GM19238 (cell line): ENCODE data around the gene ATP13A4.

Experiments used
- DNase-seq: peaks from one replicate; pipeline ENCODE4 v3.0.0; 2011; ENCODE audit warnings: low spot score; ENCODE audit not compliant: insufficient read length

Gene ATP13A4, protein sequence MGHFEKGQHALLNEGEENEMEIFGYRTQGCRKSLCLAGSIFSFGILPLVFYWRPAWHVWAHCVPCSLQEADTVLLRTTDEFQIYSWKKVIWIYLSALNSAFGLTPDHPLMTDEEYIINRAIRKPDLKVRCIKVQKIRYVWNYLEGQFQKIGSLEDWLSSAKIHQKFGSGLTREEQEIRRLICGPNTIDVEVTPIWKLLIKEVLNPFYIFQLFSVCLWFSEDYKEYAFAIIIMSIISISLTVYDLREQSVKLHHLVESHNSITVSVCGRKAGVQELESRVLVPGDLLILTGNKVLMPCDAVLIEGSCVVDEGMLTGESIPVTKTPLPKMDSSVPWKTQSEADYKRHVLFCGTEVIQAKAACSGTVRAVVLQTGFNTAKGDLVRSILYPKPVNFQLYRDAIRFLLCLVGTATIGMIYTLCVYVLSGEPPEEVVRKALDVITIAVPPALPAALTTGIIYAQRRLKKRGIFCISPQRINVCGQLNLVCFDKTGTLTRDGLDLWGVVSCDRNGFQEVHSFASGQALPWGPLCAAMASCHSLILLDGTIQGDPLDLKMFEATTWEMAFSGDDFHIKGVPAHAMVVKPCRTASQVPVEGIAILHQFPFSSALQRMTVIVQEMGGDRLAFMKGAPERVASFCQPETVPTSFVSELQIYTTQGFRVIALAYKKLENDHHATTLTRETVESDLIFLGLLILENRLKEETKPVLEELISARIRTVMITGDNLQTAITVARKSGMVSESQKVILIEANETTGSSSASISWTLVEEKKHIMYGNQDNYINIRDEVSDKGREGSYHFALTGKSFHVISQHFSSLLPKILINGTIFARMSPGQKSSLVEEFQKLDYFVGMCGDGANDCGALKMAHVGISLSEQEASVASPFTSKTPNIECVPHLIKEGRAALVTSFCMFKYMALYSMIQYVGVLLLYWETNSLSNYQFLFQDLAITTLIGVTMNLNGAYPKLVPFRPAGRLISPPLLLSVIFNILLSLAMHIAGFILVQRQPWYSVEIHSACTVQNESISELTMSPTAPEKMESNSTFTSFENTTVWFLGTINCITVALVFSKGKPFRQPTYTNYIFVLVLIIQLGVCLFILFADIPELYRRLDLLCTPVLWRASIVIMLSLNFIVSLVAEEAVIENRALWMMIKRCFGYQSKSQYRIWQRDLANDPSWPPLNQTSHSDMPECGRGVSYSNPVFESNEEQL

DNA sequence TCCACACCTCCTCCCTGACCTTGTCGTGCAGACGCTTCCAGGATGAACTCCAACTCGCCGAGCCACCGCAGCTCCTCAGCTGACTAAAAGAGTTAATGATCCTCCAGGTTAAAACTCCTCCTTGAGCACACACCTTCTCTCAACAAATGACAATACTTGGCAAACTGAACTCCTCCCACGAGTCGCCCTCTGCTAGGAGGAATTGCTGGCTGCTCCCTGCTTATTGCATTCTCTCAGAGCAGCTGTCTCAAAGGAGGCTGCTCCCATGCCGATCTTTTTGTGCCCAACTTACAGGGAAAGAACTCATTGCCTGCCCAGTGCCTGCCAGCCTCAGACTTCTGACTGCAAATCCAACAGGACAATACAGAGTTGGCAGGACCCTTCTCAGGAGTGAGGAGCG lies at the start of gene ATP13A4:
TSS of gene ATP13A4 (minus strand) at position 85 of the 400 bp plus-strand sequence. CDS start 96 bp downstream, outside the sequence.
- DNase-seq: no peak

- no peak for DNase-seq
Observed at GRCh38 chr3:193599393-193599792, 44.7 kb upstream of the ATP13A4 start.

DNA sequence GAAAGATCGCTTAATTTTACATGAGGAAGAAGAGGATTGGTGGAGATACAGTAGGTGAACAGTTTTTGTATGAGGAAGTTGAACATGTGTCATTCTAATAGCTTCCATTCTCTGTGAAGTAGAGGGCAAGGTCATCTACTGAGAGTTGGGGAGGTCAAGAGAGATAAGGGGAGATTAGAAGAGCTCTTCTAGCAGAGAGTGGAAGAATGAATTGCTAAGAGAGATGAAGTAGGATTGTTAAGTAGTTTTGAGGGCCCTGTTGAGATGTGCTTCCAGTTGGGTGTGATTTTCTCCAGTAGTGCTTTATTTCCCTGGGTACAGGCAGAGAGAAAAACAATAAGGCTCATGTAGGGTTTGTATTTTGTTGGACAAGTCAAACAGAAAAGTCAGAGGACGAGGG lies 43.5 kb upstream of the ATP13A4 start:
- no peak for DNase-seq

GRCh38 chr3:193595939-193596487 lies 41.3 kb upstream of the ATP13A4 start:
- no peak for DNase-seq

- no peak for DNase-seq
Observed at GRCh38 chr3:193594946-193595689, 40.4 kb upstream of the ATP13A4 start.

DNA sequence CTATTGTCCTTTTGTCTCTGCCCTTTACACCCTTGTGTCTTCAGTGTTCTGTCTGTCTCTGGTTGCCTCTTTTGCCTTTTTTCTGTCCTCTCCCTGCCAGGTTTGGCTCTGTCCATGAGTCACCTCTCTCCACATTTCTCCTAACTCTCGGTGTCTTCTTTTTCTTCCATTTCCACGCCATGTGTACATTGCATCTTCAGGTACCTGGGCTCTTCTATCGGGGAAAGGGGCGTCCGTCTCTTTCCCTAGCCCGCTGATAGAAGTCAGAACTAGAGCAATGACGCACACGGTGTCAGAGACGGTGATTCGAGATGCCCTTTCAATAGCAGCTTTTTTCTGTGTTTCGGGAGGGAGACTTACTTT lies 39.0 kb upstream of the ATP13A4 start:
- DNase-seq: no peak

DNA sequence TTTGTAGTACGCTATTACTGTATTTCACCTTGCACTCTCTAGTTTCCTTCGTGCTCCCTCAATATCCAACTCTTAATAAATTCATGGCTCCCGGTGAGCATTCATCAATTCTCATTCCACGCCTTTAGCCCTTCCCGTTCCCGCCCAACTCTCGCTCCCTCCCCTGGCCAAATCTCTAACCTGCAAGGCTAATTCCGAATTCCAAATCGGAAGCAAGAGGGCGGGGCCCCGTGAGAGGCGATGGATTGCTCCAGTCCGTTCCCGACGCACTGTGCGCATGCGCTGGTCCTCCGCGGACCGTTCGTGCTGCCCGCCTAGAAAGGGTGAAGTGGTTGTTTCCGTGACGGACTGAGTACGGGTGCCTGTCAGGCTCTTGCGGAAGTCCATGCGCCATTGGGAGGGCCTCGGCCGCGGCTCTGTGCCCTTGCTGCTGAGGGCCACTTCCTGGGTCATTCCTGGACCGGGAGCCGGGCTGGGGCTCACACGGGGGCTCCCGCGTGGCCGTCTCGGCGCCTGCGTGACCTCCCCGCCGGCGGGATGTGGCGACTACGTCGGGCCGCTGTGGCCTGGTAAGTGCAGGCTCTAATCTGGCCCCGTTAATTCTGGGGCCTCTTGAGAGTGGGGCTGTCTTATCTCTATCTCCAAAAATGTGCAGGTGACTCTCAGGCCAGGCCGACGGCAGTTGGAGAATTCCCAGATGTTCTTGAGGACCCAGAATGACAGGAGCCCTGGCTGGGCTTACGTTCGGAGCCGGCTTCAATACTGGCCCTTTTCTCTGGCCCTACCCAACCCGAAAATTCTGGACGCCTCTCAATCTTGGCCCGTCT lies 38.4 kb upstream of the ATP13A4 start, which contains the start of gene OPA1:
TSS of gene OPA1 (plus strand) at position 368 of the 827 bp plus-strand sequence. CDS start at position 538, 170 bp downstream.
- DNase-seq: peak; percentile 93

GRCh38 chr3:193590088-193590856 lies 35.6 kb upstream of the ATP13A4 start:
- no peak for DNase-seq

GRCh38 chr3:193589616-193590015 lies 34.9 kb upstream of the ATP13A4 start:
- DNase-seq: no peak

GRCh38 chr3:193589129-193589528 lies 34.4 kb upstream of the ATP13A4 start:
- DNase-seq: no peak

DNA sequence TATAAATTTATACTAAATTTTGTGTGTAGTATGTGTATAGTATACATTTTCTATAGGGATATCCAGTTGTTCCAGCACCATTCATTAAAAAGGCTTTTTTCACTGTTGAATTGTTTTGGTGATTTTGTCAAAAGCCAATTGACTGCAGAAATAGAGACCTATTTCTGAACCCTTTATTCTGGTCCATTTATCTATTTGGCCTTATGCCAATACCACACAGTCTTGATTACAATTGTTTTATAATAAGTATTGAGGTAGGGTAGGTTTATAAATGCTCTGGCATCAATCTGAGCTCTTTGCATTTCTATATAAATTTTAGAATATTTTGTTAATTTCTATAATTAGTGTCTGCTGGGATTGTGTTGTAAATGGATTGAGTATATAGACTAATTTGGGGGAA lies 31.8 kb upstream of the ATP13A4 start:
- no peak for DNase-seq

DNA sequence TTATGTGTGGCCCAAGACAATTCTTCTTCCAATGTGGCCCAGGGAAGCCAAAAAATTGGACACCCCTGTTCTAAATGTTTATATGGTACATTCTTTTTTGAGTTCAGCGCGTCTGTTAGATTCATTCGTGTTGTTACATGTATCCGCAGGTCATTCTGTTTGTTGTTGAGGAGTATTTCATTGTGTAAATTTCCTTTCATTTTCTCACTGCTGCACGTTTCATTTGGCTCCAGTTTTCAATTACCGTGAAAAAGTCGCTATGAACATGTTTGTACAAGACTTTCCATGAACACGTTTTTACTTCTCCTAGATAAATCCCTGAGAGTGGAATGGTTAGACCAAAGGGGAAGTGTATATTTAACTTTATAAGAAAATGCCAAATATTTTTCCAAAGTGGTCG lies 30.8 kb upstream of the ATP13A4 start:
- no peak for DNase-seq

DNA sequence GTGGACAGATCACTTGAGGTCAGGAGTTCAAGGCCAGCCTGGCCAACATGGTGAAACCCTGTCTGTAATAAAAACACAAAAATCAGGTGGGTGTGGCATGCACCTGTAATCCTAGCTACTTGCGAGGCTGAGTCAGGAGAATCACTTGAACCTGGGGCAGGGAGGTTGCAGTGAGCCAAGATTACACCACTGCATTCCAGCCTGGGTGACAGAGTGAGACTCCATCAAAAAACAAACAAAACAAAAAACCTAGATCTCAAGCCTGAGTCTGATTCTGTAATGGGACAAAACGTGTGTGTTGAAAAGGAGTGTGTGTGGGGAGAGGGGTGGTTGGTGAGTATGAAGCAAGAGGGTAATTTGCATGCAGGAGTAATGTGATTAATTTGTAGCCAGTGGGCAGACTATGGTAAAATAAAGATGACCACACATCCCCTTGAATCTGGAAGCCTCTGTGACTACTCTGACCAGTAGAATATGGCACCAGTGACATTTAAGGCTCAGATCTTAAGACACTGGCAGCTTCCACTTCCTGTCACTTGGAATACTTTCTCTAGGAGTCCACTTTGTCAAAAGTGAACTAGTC lies 19.9 kb upstream of the ATP13A4 start:
- DNase-seq: no peak

- DNase-seq: no peak
Observed at GRCh38 chr3:193573403-193574191, 18.9 kb upstream of the ATP13A4 start.

GRCh38 chr3:193572426-193572908 lies 17.8 kb upstream of the ATP13A4 start:
- DNase-seq: peak; percentile 13

- no peak for DNase-seq
Observed at GRCh38 chr3:193569119-193569518, 14.4 kb upstream of the ATP13A4 start.

- no peak for DNase-seq
Observed at GRCh38 chr3:193564012-193564411, 9.3 kb upstream of the ATP13A4 start.

- no peak for DNase-seq
Observed at GRCh38 chr3:193563426-193563825, 8.7 kb upstream of the ATP13A4 start.
